Transverse colon (tissue), 4 donors: ENCODE measurements around the gene C2CD3. TPM values are rescaled to one million over a fixed set of nuclear protein-coding genes. Genes with fewer than 3 reads are reported as not detected.

Experiments
- DNase-seq: peaks from one replicate; pipeline ENCODE4 v3.0.0-alpha.2; 2019
- H3K27ac ChIP-seq, 4 donors: fragments of 200-600 bp; sonication (generic); 2 replicates each; pipeline ENCODE4 v1.5.1; 2016 to 2018; ENCODE audit warnings: inconsistent platforms in 4 of 4
- H3K27me3 ChIP-seq: fragments of 200-600 bp; sonication (generic); 2 replicates; pipeline ENCODE4 v1.5.1; 2017; ENCODE audit warnings: inconsistent platforms
- H3K36me3 ChIP-seq, 4 donors: fragments of 200-600 bp; sonication (generic); 2 replicates each; pipeline ENCODE4 v1.5.1; 2017 to 2019; ENCODE audit warnings: inconsistent platforms in 4 of 4
- H3K4me1 ChIP-seq, 4 donors: fragments of 200-600 bp; sonication (generic); 2 replicates each; pipeline ENCODE4 v1.5.1; 2017 to 2020; ENCODE audit warnings: inconsistent platforms in 4 of 4
- H3K4me3 ChIP-seq, 4 donors: fragments of 200-600 bp; sonication (generic); 1 replicate in 1 of 4; 2 replicates in 3 of 4; pipeline versions ENCODE4 v1.5.1 to v1.6.1; 2017 to 2019; ENCODE audit warnings: inconsistent platforms in 4 of 4
- H3K9me3 ChIP-seq, 2 donors: fragments of 200-600 bp; sonication (generic); 2 replicates each; pipeline ENCODE4 v1.5.1; 2017 to 2019; ENCODE audit warnings: inconsistent platforms in 2 of 2
- EP300 ChIP-seq: sonication (generic); formaldehyde crosslinking; IDR thresholded peaks from one replicate; pipeline ENCODE4 v1.6.1; 2017; ENCODE audit warnings: antibody characterized with exemption, low read depth
- POLR2A ChIP-seq: fragments of 450-650 bp; IDR thresholded peaks from one replicate; pipeline ENCODE4 v1.6.1; 2016; ENCODE audit warnings: antibody characterized with exemption, mild to moderate bottlenecking, moderate library complexity
- POLR2AphosphoS5 ChIP-seq, 3 donors: sonication (generic); formaldehyde crosslinking; IDR thresholded peaks; one replicate each; pipeline ENCODE4 v1.6.1; 2016; ENCODE audit warnings: antibody characterized with exemption in 3 of 3
- WGBS, 2 donors: methylation state at CpG; one replicate each; pipeline ENCODE4 v1.1.5; 2018; ENCODE audit warnings: low coverage in 1 of 2; 5-methylcytosine and 5-hydroxymethylcytosine counted together
- in situ Hi-C, 4 donors: fragments of 200-750 bp; cut with MboI; loops; one replicate each; pipeline versions ENCODE4 v1.15.0 to v1.15.1; 2017; ENCODE audit warnings: low sequenced_read_pairs in 3 of 4, low pct_ligation_motif_present in 1 of 4, low pct_unique_long_range_greater_than_20kb in 1 of 4
- intact Hi-C: fragments of 100-400 bp; cut with DNase I; formaldehyde crosslinking; loops from one replicate; pipeline ENCODE4 v1.15.1; 2023; ENCODE audit warnings: low total_unique reads
- total RNA-seq, 4 donors: library from RNA; depleted of rRNA; stranded (reverse); fragments of >200 nt; gene quantifications; one replicate each; pipeline ENCODE4 v1.1.0, GENCODE V29; 2016
- TF ChIP-seq, protein P1 (sequence below), 5 experiments: fragments of 200-600 bp in 3 of 5; fragments of 450-650 bp in 2 of 5; sonication (generic) in 3 of 5; IDR thresholded peaks; 1 replicate in 2 of 5; 2 replicates in 3 of 5; pipeline ENCODE4 v1.5.1; 2016 to 2017; ENCODE audit warnings: antibody characterized with exemption in 5 of 5, inconsistent platforms in 3 of 5, mild to moderate bottlenecking in 2 of 5, moderate library complexity in 1 of 5

The C2CD3 gene
- total RNA-seq, 4 donors from 2014 or later: 22.2 to 52.5 (median 37.4) TPM

DNA sequence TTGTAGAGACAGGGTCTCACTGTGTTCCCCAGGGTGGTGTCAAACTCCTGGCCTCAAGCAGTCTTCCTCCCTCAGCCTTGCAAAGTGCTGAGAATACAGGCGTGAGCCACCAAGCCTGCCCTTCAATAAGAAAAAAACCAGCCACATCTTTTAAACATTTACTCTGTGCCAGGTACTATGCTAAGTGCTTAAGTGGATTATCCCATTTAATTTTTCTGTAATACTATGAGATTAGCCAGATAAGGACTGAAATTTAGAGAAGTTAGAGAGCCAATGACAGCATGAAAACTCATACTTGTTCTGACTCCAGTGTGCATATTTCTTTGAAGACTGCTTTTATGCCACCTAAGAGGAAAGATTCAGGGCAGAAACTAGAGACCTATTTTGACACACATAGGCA, 35.9 kb upstream of the C2CD3 start:
- no peak for TF ChIP-seq POLR2AphosphoS5 (IDR thresholded peaks at IDR 0.05)
- TF ChIP-seq POLR2A: no peak
- TF ChIP-seq EP300: no peak
- TF ChIP-seq, protein P1, sequence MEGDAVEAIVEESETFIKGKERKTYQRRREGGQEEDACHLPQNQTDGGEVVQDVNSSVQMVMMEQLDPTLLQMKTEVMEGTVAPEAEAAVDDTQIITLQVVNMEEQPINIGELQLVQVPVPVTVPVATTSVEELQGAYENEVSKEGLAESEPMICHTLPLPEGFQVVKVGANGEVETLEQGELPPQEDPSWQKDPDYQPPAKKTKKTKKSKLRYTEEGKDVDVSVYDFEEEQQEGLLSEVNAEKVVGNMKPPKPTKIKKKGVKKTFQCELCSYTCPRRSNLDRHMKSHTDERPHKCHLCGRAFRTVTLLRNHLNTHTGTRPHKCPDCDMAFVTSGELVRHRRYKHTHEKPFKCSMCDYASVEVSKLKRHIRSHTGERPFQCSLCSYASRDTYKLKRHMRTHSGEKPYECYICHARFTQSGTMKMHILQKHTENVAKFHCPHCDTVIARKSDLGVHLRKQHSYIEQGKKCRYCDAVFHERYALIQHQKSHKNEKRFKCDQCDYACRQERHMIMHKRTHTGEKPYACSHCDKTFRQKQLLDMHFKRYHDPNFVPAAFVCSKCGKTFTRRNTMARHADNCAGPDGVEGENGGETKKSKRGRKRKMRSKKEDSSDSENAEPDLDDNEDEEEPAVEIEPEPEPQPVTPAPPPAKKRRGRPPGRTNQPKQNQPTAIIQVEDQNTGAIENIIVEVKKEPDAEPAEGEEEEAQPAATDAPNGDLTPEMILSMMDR (IDR thresholded peaks at IDR 0.05): no peak
- WGBS, 2 donors: 100% methylated on average over 1 of the region's 1 CpG; no CpG with 5 or more reads in 1 of the 2 donors
- in situ Hi-C loops (no loop called here), intact Hi-C loops (no loop called here)
- DNase-seq: no peak
- Histone ChIP-seq H3K4me3 (no peak overlapping the region), H3K9me3 (no peaks in the 10 kb centered on the region), H3K4me1 (no peaks in the 10 kb centered on the region), H3K36me3 (peaks cover 0 to 46% (median 9%) of the 10 kb centered on the region in 4 donors), H3K27ac (no peak overlapping the region), H3K27me3 (no peaks in the 10 kb centered on the region)

DNA sequence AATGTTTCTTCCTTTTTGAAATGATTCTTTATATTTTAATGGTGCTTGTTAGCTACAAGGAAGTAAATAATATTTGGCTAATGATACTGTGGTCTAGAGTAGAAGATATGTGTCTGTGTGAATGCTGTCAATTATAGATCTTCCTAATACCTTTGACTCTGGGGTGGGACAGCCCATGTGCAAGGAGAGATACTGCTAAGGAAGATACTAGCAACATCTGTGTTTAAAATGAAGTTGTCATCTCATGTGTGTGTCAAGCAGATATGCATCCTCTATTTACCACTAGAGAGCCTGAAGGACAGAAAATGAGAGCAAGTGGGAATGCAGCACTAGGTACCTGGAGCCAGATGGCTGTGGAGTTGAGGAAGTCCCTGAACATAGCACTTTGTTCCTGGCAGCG, 34.4 kb upstream of the C2CD3 start:
- Histone ChIP-seq H3K9me3 (no peaks in the 10 kb centered on the region), H3K36me3 (peaks cover 0 to 46% (median 9%) of the 10 kb centered on the region in 4 donors), H3K4me3 (no peak overlapping the region), H3K27me3 (no peaks in the 10 kb centered on the region), H3K4me1 (no peaks in the 10 kb centered on the region), H3K27ac (no peak overlapping the region)
- WGBS, 2 donors: 75 to 94% methylated on average over 1 of the region's 1 CpG
- DNase-seq: no peak
- in situ Hi-C loops: no loop called here
- no peak for TF ChIP-seq EP300
- TF ChIP-seq, protein P1 (IDR thresholded peaks at IDR 0.05): no peak
- TF ChIP-seq POLR2A: no peak
- no peak for TF ChIP-seq POLR2AphosphoS5 (IDR thresholded peaks at IDR 0.05)
- intact Hi-C loops: no loop called here

DNA sequence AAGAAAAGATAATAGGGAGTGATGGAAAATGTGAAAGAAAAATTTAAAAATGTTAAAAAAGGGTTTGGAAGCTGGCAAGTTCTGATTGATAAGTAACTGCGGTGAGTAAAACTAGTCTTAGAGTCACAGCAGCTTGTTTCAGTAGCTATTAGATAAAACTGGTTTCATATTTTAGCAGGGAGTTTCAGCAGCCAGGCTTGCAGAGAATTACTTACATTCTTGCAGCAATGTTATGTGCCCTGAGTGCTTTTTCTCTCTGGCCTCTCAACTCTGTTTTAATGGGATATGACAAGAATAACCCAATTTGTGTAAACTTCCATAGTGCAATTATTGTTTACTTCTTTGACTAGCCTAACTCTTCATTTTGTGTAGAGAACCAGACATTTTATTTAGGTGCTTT, 33.9 kb upstream of the C2CD3 start:
- TF ChIP-seq, protein P1 (IDR thresholded peaks at IDR 0.05): no peak
- TF ChIP-seq POLR2AphosphoS5 (IDR thresholded peaks at IDR 0.05): no peak
- no peak for TF ChIP-seq EP300
- TF ChIP-seq POLR2A: no peak
- 89 to 90% methylated on average over 1 of the region's 1 CpG for WGBS, 2 donors
- H3K27me3 ChIP-seq: no peaks in the 10 kb centered on the region
- peaks cover 0 to 45% (median 9%) of the 10 kb centered on the region in 4 donors for H3K36me3 ChIP-seq
- in situ Hi-C loops: no loop called here
- no peaks in the 10 kb centered on the region for H3K9me3 ChIP-seq
- no peak for DNase-seq
- no peaks in the 10 kb centered on the region for H3K4me1 ChIP-seq
- H3K4me3 ChIP-seq: no peak overlapping the region
- no peak overlapping the region for H3K27ac ChIP-seq
- intact Hi-C loops: no loop called here

DNA sequence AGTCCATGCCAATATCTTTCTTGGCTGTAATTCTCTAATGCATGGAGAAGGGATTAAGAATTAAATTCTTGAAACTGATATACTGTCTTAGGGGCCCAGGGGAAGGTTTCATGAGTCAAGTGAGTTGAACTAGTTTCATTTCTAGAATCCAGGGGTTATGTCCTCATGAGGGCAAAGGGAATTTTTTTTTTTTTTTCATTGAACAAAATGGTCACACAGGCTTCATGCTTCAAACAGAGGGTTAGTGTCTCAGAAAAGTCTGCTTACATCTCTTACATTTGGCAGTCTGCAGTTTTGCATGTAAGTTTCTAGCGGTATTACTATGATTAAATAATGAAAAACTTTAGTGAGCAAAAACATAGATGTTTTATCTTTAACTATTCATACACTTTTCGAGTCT, 33.2 kb upstream of the C2CD3 start:
- in situ Hi-C loops: no loop called here
- intact Hi-C loops: no loop called here

More for the DNA sequence above, 33.2 kb upstream of the C2CD3 start:
- no peaks in the 10 kb centered on the region for H3K4me1 ChIP-seq
- DNase-seq: no peak
- H3K9me3 ChIP-seq: no peaks in the 10 kb centered on the region
- 87 to 90% methylated on average over 2 of the region's 2 CpGs for WGBS, 2 donors
- H3K4me3 ChIP-seq: no peak overlapping the region
- peaks cover 0 to 37% (median 6%) of the 10 kb centered on the region in 4 donors for H3K36me3 ChIP-seq
- TF ChIP-seq EP300: no peak
- TF ChIP-seq, protein P1 (IDR thresholded peaks at IDR 0.05): no peak
- TF ChIP-seq POLR2AphosphoS5 (IDR thresholded peaks at IDR 0.05): no peak
- TF ChIP-seq POLR2A: no peak
- H3K27ac ChIP-seq: no peak overlapping the region
- no peaks in the 10 kb centered on the region for H3K27me3 ChIP-seq
